ENCODE measurements around the gene KCTD1. TPM values are rescaled to one million over a fixed set of nuclear protein-coding genes. Genes with fewer than 3 reads are reported as not detected.

KCTD1 gene
- total and polyA plus RNA-seq, 2 donors from 2014 or later = 48.5 to 83.7 TPM

GRCh38 chr18:26421931-26422330, 126.4 kb downstream of the KCTD1 start:
- Histone ChIP-seq H3K9me3 (ENCODE audit: control insufficient read depth in 2 of 3, insufficient read depth in 1 of 3, low read length in 3 of 3) (no peaks in the 10 kb centered on the region), H3K9ac (ENCODE audit: low read length in 3 of 3) (no peak overlapping the region), H3K4me3 (ENCODE audit: low read length in 3 of 3) (no peak overlapping the region), H3K36me3 (ENCODE audit: control insufficient read depth in 2 of 3, insufficient read depth in 3 of 3, low read length in 3 of 3) (no peaks in the 10 kb centered on the region), H3K27me3 (ENCODE audit: control insufficient read depth, insufficient read depth, low read length) (no peaks in the 10 kb centered on the region), H3K4me1 (ENCODE audit: control insufficient read depth in 2 of 3, insufficient read depth in 2 of 3, low read depth in 1 of 3, low read length in 3 of 3) (peaks cover 0 to 6% (median 3%) of the 10 kb centered on the region in 3 donors), H3K27ac (ENCODE audit: low read depth in 2 of 2, low read length in 2 of 2) (no peak overlapping the region)
- TF ChIP-seq CTCF (IDR thresholded peaks at IDR 0.05; ENCODE audit: borderline replicate concordance, extremely low read depth, insufficient read depth) = no peak
- FAIRE-seq (no peak), DNase-seq (no peak)
- intact Hi-C loops (cut with DNase I) = no loop called here

GRCh38 chr18:26421503-26421902, 126.8 kb downstream of the KCTD1 start:
- no peak overlapping the region for H3K27ac ChIP-seq (ENCODE audit: low read depth in 2 of 2, low read length in 2 of 2)

GRCh38 chr18:26419746-26420145, 128.6 kb downstream of the KCTD1 start:
- H3K4me3 ChIP-seq (ENCODE audit: low read length in 3 of 3) = no peak overlapping the region
- DNase-seq (no peak), FAIRE-seq (no peak)
- H3K27me3 ChIP-seq (ENCODE audit: control insufficient read depth, insufficient read depth, low read length) = no peaks in the 10 kb centered on the region
- intact Hi-C loops (cut with DNase I) = no loop called here
- TF ChIP-seq CTCF (IDR thresholded peaks at IDR 0.05; ENCODE audit: borderline replicate concordance, extremely low read depth, insufficient read depth) = no peak
- H3K9ac ChIP-seq (ENCODE audit: low read length in 3 of 3) = no peak overlapping the region
- H3K4me1 ChIP-seq (ENCODE audit: control insufficient read depth in 2 of 3, insufficient read depth in 2 of 3, low read depth in 1 of 3, low read length in 3 of 3) = peaks cover 0 to 6% (median 3%) of the 10 kb centered on the region in 3 donors
- no peak overlapping the region for H3K27ac ChIP-seq (ENCODE audit: low read depth in 2 of 2, low read length in 2 of 2)
- H3K36me3 ChIP-seq (ENCODE audit: control insufficient read depth in 2 of 3, insufficient read depth in 3 of 3, low read length in 3 of 3) = no peaks in the 10 kb centered on the region
- no peaks in the 10 kb centered on the region for H3K9me3 ChIP-seq (ENCODE audit: control insufficient read depth in 2 of 3, insufficient read depth in 1 of 3, low read length in 3 of 3)

More at GRCh38 chr18:26421503-26421902, 126.8 kb downstream of the KCTD1 start:
- Histone ChIP-seq H3K9ac (ENCODE audit: low read length in 3 of 3) (no peak overlapping the region), H3K27me3 (ENCODE audit: control insufficient read depth, insufficient read depth, low read length) (no peaks in the 10 kb centered on the region), H3K4me3 (ENCODE audit: low read length in 3 of 3) (no peak overlapping the region), H3K9me3 (ENCODE audit: control insufficient read depth in 2 of 3, insufficient read depth in 1 of 3, low read length in 3 of 3) (no peaks in the 10 kb centered on the region), H3K4me1 (ENCODE audit: control insufficient read depth in 2 of 3, insufficient read depth in 2 of 3, low read depth in 1 of 3, low read length in 3 of 3) (peaks cover 0 to 6% (median 3%) of the 10 kb centered on the region in 3 donors), H3K36me3 (ENCODE audit: control insufficient read depth in 2 of 3, insufficient read depth in 3 of 3, low read length in 3 of 3) (no peaks in the 10 kb centered on the region)
- DNase-seq = no peak
- TF ChIP-seq CTCF (IDR thresholded peaks at IDR 0.05; ENCODE audit: borderline replicate concordance, extremely low read depth, insufficient read depth) = no peak
- no peak for FAIRE-seq
- intact Hi-C loops (cut with DNase I) = no loop called here

- Histone ChIP-seq H3K4me3 (ENCODE audit: low read length in 3 of 3) (no peak overlapping the region), H3K4me1 (ENCODE audit: control insufficient read depth in 2 of 3, insufficient read depth in 2 of 3, low read depth in 1 of 3, low read length in 3 of 3) (peaks cover 0 to 6% (median 3%) of the 10 kb centered on the region in 3 donors), H3K27me3 (ENCODE audit: control insufficient read depth, insufficient read depth, low read length) (no peaks in the 10 kb centered on the region), H3K27ac (ENCODE audit: low read depth in 2 of 2, low read length in 2 of 2) (no peak overlapping the region), H3K9ac (ENCODE audit: low read length in 3 of 3) (no peak overlapping the region), H3K9me3 (ENCODE audit: control insufficient read depth in 2 of 3, insufficient read depth in 1 of 3, low read length in 3 of 3) (no peaks in the 10 kb centered on the region), H3K36me3 (ENCODE audit: control insufficient read depth in 2 of 3, insufficient read depth in 3 of 3, low read length in 3 of 3) (no peaks in the 10 kb centered on the region)
- intact Hi-C loops (cut with DNase I) = no loop called here
- FAIRE-seq = no peak
- DNase-seq = no peak
- no peak for TF ChIP-seq CTCF (IDR thresholded peaks at IDR 0.05; ENCODE audit: borderline replicate concordance, extremely low read depth, insufficient read depth)
These were observed 130.1 kb downstream of the KCTD1 start for GRCh38 chr18:26418225-26418624.

Measured in kidney (tissue), 14 donors.